Measurements from ENCODE around the gene TP53RK.

- no peak for TF ChIP-seq CTCF (conservative IDR thresholded peaks at IDR 0.05)
- TF ChIP-seq ZFX (IDR thresholded peaks at IDR 0.05), result no peak
Observed at GRCh38 chr20:46651091-46651962, 37.9 kb downstream of the TP53RK start, which contains the start of gene SLC13A3.
